ENCODE results near the gene UPF2.

The UPF2 gene

DNA sequence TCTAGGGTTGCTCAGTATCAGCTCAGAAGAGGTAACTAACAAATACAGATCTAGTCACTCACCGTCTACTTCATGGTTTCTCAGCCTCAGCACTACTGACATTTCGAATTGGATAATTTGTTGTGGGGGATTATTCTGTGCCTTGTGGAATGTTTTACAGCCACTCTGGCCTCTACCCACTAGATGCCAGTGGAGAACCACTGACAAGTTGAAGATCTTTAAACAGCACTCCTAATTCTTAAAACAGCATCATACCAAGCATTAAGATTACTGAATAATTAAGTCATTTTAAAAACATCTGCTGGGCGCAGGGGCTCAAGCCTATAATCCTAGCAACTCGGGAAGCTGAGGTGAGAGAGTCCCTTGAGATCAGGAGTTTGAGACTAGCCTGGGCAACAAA, 82.6 kb downstream of the UPF2 start:
- no peak for DNase-seq

DNA sequence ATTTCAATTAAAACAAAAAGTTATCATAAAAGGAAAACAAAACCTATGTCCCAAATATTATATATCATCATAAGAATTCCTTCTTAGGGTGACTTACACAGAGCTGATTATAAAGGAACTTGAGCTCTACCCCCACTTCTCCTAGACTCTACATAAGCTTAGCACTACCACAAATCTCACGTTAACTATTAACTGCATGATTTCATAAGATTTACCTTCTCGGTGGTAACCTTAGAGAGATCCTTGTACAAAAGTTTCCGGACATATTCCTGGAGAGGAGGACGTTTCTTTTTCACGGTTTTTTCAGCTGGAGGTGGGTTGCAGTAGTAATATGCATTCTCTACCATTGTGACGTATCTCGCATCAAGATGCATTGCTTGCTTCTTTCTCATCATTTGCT, 83.7 kb downstream of the UPF2 start:
- no peak for DNase-seq

DNA sequence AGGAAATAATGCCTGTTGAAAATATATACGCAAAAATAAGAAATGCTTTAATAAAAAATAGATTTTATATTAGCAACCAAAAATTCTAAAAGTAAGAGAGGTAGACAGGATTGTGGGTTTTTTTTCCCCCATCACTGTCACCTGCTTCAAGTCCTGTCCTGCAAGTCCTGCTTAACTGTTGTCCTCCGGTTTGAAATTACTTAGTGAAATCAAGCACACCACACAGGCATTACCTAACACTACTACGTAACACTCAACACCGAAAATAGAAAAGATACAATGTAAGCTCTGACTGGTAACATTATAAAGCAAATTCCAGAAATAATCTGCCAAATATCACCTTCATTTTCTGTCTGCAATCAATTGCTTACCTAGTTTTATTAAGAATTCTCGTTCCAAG, 90.9 kb downstream of the UPF2 start:
- no peak for DNase-seq

DNA sequence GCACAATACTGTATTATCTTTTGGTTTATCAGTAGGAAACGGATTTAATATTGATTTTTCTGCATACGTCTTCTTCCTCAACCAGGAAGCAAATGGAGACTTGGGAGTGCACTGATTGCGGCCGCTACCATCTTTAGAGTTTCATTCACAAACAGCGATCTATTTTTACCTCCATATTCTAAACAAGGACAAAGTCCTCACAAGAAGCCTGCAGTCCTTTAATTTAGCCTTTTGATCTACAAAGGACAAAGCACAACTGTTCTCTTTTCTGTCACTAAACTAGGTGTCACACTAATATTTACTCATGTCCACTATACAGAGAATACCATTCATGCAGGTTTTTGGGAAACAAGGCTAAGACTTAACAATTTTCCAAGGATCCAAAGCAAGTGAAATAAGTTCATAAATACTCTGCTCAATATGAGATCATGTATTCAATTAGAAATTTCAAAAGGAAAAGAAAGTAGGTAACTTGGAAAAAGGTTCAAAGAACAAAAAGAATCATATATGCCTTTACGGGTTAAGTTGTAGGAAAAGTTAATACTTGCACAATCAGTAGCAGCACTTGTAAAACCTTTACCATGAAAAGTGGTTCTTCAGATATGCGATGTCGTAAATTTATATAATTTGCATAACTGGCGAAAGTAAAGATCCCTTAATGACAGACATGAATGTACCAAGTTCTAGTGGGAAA, 92.1 kb downstream of the UPF2 start:
- no peak for DNase-seq

DNA sequence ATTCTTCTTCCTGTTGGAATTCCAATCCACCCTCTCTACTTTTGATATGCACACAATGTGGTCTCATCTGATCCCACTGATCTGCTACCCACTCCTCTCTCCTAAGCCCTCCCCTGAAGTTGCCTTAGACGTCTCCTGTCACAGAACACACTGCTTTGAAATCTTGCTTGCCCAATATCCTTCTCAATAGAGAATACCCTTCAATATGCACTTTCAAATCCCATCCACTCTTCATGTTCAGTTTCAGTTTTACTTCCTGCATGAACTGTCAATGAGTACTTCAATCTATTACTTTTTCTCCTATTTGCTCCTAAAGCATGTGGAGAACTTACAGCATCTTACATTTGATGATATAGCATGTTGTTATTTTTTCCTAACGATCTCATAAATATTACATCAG, 93.5 kb downstream of the UPF2 start:
- no peak for DNase-seq

DNA sequence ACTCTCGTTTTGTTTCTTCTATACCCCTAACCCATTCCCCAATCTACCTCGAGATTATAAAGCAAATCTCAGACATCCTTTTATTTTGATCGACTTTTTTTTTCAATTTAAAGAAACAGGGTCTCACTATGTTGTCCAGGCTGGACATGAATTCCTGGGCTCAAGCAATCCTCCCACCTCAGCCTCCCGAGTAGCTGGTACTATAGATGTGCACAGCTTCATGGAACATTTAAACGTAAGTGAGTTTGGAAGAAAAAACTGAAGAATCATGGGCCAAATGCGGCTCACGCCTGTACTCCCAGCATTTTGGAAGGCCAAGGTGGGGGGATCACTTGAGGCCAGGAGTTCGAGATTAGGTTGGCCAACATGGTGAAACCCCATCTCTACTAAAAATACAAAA, 96.0 kb downstream of the UPF2 start:
- no peak for DNase-seq

- DNase-seq = no peak
Observed at GRCh38 chr10:11936389-11937152, 106.0 kb downstream of the UPF2 start.

GRCh38 chr10:11934262-11934661, 108.3 kb downstream of the UPF2 start:
- DNase-seq = no peak

- DNase-seq = no peak
Observed at GRCh38 chr10:11933577-11934223, 108.9 kb downstream of the UPF2 start.

DNA sequence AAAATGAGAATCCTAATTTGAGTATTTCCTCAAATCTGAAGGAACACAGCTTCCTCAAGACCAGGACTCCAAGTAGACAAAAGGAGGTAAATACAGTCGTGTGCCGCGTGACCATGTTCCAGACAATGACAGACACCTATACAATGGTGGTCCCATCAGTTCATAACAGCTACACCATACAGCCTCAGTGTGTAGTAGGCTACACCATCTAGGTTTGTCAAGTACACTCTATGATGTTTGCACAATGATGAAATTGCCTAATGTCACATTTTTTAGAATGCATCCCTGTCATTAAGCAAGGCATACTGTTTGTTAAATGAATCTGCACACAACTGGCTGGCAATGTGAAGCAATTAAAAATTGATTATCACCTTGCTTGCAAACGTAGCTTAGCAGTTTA, 111.6 kb downstream of the UPF2 start:
- no peak for DNase-seq

GRCh38 chr10:11930312-11930978, 112.2 kb downstream of the UPF2 start:
- DNase-seq = no peak

- no peak for DNase-seq
Observed at GRCh38 chr10:11927746-11928145, 114.9 kb downstream of the UPF2 start.

DNA sequence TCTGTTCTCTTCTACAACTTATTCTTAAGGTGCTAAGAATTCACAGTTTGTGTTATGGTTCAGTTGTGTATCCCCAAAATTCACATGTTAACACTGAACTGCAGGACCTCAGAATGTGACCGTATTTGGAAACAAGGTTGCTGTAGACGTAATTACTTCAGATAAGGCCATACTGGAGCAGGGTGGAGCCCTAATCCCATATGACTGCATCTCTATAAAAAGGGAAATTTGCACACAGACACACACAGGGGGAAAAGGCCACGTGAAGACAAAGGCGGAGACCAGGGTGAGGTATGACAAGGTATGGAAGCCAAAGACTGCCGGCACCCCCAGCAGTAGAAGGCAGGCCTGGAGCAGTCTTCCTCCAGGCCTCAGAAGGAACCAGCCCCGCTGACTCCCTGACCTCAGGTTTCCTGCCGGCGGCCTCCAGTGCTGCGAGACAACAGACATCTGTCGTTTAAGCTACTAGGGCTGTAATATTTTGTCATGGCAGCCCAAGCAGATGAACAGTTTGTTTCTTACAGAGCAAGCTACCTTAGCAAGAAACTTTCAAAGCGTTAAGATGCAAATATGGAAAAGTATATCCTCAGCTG, 120.7 kb downstream of the UPF2 start:
- no peak for DNase-seq

DNA sequence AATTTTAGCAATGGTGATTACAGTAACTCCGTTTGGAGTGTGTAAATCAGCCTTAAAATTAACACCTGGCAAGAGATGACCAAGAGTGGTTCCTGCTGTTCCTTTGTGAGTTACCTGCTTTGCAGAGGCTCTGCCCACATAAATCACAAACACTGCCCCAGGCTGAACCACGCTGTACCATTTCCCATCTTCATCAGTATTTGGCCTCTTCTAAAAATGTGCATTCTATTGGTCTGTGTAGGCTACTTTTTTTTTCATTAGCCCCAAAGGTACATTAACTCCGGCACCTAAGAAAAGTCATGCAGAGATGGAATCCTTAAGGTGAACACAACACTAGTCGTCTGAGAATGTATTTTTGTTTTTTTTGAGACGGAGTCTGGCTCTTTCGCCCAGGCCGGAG, 123.3 kb downstream of the UPF2 start:
- DNase-seq = no peak

DNA sequence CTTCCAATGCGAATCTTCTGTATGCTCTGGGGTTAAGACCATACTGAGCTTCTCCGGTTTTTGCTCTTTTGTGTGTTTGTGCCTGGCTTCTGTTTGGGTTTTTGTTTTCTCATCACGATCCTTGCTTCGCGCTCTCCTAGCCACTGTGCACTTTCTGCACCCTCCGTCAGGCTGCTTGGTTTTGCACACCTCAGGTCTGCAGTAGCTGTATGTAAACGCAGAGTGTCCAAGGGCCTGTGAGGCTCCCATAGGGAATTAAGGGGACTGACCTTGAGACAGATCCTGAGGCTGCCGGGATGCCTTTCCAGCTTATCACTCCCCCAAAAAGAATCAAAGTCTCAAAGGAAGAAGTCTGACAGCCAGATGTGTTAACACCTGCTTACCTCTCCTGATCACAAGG, 124.2 kb downstream of the UPF2 start:
- DNase-seq = no peak

DNA sequence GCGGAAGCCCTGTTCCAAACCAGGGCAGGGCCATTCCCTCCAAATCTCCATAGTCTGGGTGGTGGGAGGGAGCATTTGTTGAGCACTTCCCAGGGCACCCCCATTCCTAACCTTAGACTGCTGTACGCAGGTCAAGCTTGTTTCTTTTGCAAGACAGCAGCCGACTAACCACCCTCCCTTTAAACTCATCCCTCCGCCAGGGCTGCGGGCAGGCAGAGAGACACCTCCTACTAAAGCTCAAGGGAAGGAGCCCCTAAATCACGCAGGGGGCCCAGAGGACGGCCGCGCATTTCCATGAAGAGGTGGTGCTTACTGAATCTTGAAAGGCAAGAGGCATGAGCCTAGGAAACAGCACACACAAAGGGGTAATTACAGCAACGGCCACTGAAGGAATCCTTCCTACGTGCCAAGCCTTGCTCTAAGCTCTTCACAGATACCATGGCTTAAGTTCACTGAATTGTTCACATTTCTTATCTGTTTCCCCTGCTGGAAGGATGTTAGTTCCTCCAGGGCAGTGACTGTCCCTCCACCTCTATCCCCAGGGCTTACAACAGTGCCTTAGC, 129.4 kb downstream of the UPF2 start:
- no peak for DNase-seq

DNA sequence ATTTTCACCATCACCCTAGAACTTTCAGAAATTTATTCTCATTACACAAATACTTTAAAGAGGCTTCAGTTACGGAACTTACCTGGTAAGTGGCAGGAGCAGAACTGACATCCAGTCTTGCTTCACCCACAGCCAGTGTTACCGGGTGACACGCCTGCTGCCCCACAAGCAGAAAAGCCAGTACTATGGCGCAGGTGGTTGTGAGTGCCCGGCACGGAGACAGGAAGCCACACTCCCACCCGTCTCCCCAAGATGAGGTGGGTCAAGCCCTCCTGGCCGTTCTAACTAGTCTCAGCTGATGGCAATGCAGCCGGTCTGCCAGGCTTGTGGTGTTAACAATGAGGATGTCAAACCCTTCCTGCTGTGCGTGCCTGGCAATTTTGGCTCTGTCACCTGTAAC, 132.5 kb downstream of the UPF2 start:
- no peak for DNase-seq

- DNase-seq = no peak
Observed at GRCh38 chr10:11909618-11910017, 133.0 kb downstream of the UPF2 start.

- no peak for DNase-seq
Observed at GRCh38 chr10:11908991-11909390, 133.6 kb downstream of the UPF2 start.

GRCh38 chr10:11908536-11908935, 134.1 kb downstream of the UPF2 start:
- DNase-seq = no peak

DNA sequence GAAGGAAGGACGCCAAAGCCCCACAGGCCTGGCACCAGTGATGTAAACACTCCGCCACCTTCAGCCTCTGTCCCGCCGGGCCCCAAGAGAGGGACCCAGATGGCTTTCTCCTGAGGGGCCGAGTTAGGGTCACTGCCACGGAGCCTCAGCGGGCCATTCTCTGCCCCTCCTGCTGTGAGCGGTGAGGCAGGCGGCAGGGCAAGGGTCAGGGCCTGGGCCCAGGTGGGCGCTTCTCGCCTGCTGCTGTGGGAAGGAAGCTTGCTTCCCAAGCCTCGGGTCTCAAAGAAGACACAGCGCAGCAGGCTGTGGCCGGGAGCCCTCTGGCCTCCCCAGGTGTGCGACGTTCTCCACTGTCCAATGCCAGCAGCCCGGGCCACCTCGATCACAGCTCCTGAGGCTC, 134.7 kb downstream of the UPF2 start:
- DNase-seq = no peak

GRCh38 chr10:11906714-11907113, 135.9 kb downstream of the UPF2 start:
- no peak for DNase-seq

GRCh38 chr10:11902646-11903045, 140.0 kb downstream of the UPF2 start:
- no peak for DNase-seq
